Panc1 (cell line): ENCODE measurements around the gene C11orf21.

Source experiments
- CTCF ChIP-seq: fragments of 450-650 bp; IDR thresholded peaks from 2 replicates; pipeline ENCODE4 v1.5.1; 2017; ENCODE audit warnings: mild to moderate bottlenecking
- POLR2AphosphoS5 ChIP-seq: IDR thresholded peaks from 2 replicates; pipeline ENCODE4 v1.6.1; 2012; ENCODE audit warnings: mild to moderate bottlenecking, low read depth, low read length, moderate library complexity
- REST ChIP-seq, 2 experiments: IDR thresholded peaks; 2 replicates each; pipeline ENCODE4 v1.6.1; 2011 to 2012; ENCODE audit warnings: low read depth in 2 of 2, control low read depth in 1 of 2, low read length in 1 of 2, mild to moderate bottlenecking in 1 of 2, moderate library complexity in 1 of 2; ENCODE audit not compliant: insufficient read depth in 1 of 2
- TCF7L2 ChIP-seq: IDR thresholded peaks from 2 replicates; pipeline ENCODE4 v1.6.1; 2011; ENCODE audit warnings: mild to moderate bottlenecking, low read depth, low read length, inconsistent platforms

- no peak for TF ChIP-seq CTCF
- TF ChIP-seq TCF7L2 = no peak
- no peak for TF ChIP-seq REST (IDR thresholded peaks at IDR 0.05; ENCODE audit: insufficient read depth in 1 of 2, low read depth in 2 of 2, low read length in 1 of 2)
- no peak for TF ChIP-seq POLR2AphosphoS5
These were observed 12.4 kb downstream of the C11orf21 start for GRCh38 chr11:2289350-2289749.
